Dendritic cell treated with granulocyte-macrophage colony-stimulating factor and Interleukin-4, amounts not matched to agents 40 ng/mL and 50 ng/mL, for 4 days (primary cell): ENCODE data around the gene MRGPRD.

Source experiments
- H3K27ac Mint-ChIP-seq: one replicate; pipeline ENCODE4 v1.8.0; 2022; ENCODE audit warnings: mild to moderate bottlenecking, mixed read lengths
- H3K27me3 Mint-ChIP-seq: one replicate; pipeline ENCODE4 v1.8.0; 2022; ENCODE audit warnings: mild to moderate bottlenecking, mixed read lengths
- H3K36me3 Mint-ChIP-seq: one replicate; pipeline ENCODE4 v1.8.0; 2022; ENCODE audit warnings: low read depth, mixed read lengths
- H3K4me1 Mint-ChIP-seq: one replicate; pipeline ENCODE4 v1.8.0; 2022; ENCODE audit warnings: low read depth, mixed read lengths
- H3K4me3 Mint-ChIP-seq: one replicate; pipeline ENCODE4 v1.8.0; 2022; ENCODE audit warnings: mild to moderate bottlenecking, moderate library complexity, mixed read lengths
- H3K9me3 Mint-ChIP-seq: one replicate; pipeline ENCODE4 v1.8.0; 2022; ENCODE audit warnings: mixed read lengths
- intact Hi-C: fragments of 100-400 bp; cut with micrococcal nuclease; formaldehyde crosslinking; loops from one replicate; pipeline ENCODE4 v1.15.0; 2022

The MRGPRD gene

DNA sequence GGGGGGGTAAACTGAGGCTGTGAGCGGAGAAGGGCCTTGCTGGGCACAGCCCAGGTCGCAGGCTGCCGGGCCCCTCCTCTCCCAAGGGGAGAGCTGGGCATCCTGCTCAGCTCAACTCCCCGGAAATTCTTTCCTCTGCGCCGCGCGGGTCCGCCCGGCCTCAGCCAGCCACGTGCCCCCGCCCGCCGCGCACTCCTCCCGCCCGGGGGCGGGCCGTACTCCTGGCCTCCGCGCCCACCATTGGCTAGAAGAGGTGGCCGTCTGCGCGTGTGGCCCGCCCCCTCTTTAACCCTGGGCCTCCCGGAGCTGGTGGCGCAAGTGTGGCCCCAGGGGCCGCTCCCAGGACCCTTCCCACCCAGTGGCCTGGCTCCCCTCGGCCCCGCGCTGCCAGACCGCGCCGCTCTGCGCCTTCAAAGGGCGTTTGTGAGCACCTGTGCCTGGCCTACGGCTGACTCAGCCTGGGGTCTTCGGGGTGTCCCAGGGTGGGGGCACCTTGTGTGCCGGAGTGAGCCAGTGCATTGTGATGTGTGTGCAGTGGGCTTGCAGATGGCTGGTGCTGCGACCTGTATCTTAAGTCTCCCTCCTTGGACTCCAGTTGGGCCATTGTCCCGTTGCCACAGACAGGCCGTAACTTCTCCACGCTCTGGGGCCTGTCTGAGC, 30.3 kb upstream of the MRGPRD start:
- H3K4me1 Mint-ChIP-seq: peaks cover 50% of the 10 kb centered on the region
- no peaks in the 10 kb centered on the region for H3K36me3 Mint-ChIP-seq
- intact Hi-C loops: no loop called here
- no peak overlapping the region for H3K27ac Mint-ChIP-seq
- peaks cover 71% of the 10 kb centered on the region for H3K27me3 Mint-ChIP-seq
- no peaks in the 10 kb centered on the region for H3K9me3 Mint-ChIP-seq
- H3K4me3 Mint-ChIP-seq: peak overlapping the region; percentile 18

DNA sequence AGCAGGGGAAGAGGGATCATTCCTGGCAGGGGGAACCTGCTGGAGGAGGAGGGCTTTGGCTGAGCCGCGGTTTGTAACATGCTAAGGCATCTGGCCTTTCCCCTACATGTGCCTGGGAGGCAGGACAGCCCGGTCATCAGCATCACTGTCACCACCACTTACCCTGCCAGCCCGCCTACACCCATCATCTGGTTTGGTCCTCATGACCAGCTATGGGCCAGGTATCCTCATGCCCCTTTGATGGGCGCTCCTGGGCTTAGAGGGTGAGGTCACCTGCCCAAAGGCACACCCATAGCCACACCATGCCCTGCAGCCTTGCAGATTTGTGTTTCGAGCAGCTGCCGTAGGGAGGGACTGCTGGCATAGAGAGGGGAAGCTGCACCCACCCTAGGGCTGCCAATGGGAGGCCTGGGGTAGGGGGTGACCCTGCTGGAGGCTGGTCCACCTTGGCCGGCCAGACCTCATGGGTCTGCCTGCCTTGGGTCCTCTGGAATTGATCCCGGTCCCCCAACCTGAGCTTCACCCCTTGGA, 29.6 kb upstream of the MRGPRD start:
- Mint-ChIP-seq H3K4me3 (no peak overlapping the region), H3K27me3 (peaks cover 77% of the 10 kb centered on the region), H3K4me1 (peaks cover 50% of the 10 kb centered on the region), H3K27ac (no peak overlapping the region), H3K9me3 (no peaks in the 10 kb centered on the region), H3K36me3 (no peaks in the 10 kb centered on the region)
- intact Hi-C loops: no loop called here

DNA sequence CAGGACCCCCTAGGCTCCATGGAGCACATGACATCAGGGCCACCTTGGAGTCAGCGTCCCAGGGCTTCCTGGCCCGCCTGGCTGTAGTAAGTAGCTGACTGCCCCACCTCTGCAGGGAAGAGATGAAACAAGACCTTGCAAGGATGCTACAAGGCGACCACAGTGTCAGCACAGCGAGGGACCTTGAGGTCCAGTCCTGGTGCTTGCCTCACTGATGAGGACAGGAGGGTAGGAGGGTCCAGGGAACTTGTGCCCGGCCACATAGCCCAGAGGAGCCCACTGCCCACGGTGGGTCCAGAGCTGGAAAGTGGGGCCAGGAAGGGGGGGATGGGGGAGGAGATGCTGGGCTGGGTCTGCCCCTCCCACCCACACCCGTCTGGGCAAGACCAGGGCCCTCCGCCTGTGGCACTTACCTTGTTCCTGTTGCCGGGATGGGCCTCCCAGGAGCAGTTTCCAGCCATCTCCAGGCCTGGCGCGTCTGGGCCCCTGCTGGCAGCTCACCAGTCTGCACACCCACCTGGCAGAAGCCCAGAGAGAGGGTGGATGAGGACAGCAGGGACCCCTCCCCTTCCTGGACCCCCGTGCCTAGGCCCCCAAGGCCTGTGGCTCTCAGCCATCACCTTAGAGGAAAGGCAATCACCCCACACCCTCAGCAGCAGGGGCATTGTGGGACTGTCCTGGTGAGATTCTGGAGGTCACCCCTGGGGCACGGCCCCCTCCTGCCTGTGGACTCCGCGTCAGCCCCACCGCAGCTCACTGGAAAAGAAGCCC, 28.8 kb upstream of the MRGPRD start:
- Mint-ChIP-seq H3K27me3 (peaks cover 73% of the 10 kb centered on the region), H3K36me3 (no peaks in the 10 kb centered on the region), H3K9me3 (no peaks in the 10 kb centered on the region), H3K4me1 (peaks cover 50% of the 10 kb centered on the region), H3K4me3 (no peak overlapping the region), H3K27ac (no peak overlapping the region)
- intact Hi-C loops: no loop called here

DNA sequence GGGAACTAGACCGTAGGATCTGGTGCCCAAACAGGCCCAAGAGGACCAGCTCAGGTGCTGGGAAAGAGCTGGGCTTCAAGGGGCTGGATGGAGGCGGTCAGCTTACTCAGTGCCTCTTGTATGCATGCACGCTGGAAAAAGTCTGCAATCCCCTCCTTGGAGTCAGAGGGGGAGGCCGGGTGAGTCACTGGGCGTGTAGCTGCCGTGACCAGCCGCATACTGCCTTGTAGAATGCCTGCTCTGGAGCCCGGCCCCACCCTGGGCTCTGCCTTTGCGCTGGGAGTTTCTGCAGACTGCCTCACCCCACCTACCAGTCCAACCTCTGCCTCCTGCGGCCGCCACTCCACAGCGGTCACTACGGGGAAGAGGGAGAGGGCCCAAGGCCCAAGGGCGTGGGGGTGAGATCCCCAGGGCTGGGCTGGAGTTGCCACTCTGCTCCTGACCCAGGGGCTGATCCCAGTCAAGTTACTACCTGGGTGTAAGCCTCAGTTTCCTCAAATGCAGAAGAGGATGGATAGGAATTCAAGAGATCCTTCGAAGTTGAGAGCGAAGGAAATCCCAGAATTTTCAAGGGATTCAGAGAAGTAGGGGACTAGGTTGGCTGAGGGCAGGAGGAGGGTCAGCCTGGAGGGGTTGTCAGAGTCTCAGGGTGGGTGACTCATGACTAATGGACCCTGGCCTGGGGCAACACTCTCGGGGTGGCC, 28.1 kb upstream of the MRGPRD start:
- Mint-ChIP-seq H3K9me3 (no peaks in the 10 kb centered on the region), H3K27me3 (peaks cover 68% of the 10 kb centered on the region), H3K4me3 (no peak overlapping the region), H3K4me1 (peaks cover 50% of the 10 kb centered on the region), H3K36me3 (no peaks in the 10 kb centered on the region), H3K27ac (peak overlapping the region; percentile 39)
- intact Hi-C loops: no loop called here

DNA sequence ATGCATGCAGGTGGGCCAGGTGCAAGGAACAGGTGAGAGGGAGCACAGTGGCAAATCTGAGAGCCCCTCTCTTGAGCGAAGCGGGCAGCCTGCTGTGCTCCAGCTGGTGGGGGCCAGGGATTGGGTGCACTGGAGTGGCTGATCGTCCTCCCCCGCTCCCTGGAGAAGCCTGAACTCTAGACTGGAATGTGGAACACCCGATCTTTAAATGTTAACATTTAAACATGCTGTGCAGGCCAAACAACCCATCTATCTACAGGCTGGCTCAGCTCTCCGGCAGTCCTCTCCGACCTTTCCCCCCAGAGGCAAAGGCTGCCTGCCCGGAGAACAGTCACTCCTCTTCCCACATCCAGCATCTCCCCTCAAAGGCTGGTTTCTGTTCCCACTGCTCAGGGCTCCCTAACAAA, 27.2 kb upstream of the MRGPRD start:
- H3K27me3 Mint-ChIP-seq: peaks cover 63% of the 10 kb centered on the region
- no peak overlapping the region for H3K27ac Mint-ChIP-seq
- H3K4me3 Mint-ChIP-seq: no peak overlapping the region
- H3K9me3 Mint-ChIP-seq: no peaks in the 10 kb centered on the region
- H3K4me1 Mint-ChIP-seq: peaks cover 44% of the 10 kb centered on the region
- intact Hi-C loops: no loop called here
- H3K36me3 Mint-ChIP-seq: no peaks in the 10 kb centered on the region

DNA sequence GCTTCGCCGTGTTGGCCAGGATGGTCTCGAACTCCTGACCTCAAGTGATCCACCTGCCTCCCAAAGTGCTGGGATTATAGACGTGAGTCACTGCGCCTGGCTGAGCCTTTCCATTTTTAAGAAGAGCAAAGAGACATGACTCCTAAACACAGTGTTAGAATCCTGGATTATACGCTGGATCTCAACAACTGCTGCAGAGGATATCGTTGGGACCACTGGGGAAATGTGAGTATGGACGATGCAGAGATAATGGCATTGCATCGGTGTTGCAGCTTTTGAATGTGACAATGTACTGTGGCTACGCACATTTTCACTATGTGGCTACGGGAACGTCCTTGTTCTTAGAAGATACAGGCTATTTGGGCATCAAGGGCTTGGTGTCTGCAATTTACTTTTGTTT, 26.0 kb upstream of the MRGPRD start:
- Mint-ChIP-seq H3K4me1 (peaks cover 32% of the 10 kb centered on the region), H3K4me3 (no peak overlapping the region), H3K27me3 (peaks cover 53% of the 10 kb centered on the region), H3K9me3 (no peaks in the 10 kb centered on the region), H3K36me3 (no peaks in the 10 kb centered on the region), H3K27ac (no peak overlapping the region)
- intact Hi-C loops: no loop called here

DNA sequence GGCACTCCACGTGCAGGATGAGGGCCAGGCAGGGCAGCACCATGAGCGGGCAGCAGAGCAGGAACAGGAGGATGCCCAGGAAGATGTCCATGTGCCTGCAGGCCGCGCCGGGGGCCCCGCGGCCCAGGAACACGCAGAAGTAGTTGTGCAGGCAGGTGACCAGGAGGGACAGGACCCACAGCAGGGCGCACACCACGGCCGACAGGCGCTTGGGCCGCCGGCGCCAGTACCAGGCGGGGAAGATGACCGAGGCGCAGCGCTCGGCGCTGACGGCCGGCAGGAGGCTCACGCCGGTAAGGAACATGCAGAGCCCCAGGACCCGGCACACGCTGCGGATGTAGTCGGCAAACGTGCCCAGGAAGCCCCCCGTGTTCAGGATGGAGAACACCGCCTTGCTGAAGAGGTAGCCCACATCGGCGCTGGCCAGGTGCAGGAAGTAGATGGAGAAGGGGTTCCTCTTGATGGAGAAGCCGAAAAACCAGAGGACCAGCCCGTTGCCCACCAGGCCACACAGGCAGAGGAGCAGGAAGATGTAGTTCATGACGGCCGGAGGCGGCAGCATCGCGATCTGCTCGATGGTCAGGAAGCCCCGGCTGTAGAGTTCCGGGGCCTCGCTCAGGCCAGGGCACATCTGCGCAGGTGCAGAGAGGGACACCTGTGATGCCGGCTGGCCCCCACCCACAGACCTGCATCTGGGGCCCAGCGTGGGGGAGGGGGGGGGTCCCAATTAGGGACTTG, 25.0 kb upstream of the MRGPRD start:
- Mint-ChIP-seq H3K4me1 (peaks cover 26% of the 10 kb centered on the region), H3K27ac (no peak overlapping the region), H3K4me3 (no peak overlapping the region), H3K27me3 (peaks cover 47% of the 10 kb centered on the region), H3K36me3 (no peaks in the 10 kb centered on the region), H3K9me3 (no peaks in the 10 kb centered on the region)
- intact Hi-C loops: no loop called here

DNA sequence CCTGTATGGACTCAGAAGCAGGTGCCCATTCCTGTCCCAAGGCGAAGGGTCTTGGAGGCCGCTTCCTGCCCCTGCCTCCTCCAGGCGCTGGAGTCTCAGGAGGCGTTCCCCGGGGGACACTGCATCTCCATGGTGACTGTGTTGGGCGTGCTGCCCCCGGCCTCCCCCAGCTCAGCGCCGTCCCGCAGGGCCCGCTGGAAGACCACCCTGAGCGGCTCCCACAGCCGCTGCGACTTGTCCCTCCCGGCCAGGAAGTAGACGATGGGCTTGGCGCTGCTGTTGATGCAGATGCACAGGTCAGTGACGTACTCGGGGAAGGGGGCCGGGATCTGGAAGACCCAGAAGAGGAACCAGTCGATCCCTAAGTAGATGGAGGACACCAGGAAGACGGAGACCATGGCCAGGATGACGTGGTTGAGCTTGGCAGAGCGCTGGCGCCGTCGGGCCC, 24.4 kb upstream of the MRGPRD start:
- Mint-ChIP-seq H3K4me3 (no peak overlapping the region), H3K9me3 (no peaks in the 10 kb centered on the region), H3K27me3 (peaks cover 42% of the 10 kb centered on the region), H3K36me3 (no peaks in the 10 kb centered on the region), H3K27ac (no peak overlapping the region), H3K4me1 (peaks cover 20% of the 10 kb centered on the region)
- intact Hi-C loops: no loop called here

DNA sequence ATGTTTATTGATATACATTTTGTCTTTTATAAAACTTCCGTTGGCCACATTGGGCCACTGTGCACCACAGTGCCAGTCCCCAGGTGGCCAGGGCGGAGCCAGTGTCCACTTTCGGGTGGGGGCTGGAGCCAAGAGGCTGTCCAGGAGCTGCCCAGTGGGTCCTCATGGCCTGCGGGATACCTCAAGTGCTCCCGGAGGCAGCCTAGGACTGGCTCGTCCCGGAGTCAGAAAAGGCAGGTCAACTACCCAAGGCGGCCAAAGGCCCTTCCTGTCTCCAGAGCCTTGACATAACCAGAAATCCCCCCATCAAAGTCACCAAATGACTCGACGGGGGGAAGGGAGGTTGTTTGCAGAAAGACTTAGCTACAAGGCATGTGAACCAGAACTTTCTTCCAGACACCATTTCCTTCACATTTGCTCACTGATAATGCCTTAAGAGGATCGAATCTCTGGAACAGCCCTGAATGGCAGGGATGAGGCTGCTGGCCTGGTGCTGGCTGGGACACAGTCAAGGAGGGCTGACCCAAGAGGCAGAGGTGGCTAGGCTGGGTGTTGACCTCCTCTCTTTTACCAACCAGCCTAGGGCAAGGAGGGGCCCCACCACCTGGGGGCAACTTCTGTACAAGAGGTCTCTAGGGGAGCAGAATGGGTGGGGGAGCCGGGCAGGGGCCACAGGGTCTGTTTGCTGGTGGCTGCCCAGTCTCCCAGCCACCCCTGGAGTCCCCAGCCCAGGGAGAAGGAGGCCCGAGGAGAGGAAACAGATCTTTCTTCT, 23.8 kb upstream of the MRGPRD start:
- Mint-ChIP-seq H3K9me3 (no peaks in the 10 kb centered on the region), H3K4me3 (no peak overlapping the region), H3K36me3 (no peaks in the 10 kb centered on the region), H3K27ac (no peak overlapping the region), H3K4me1 (peaks cover 15% of the 10 kb centered on the region), H3K27me3 (peaks cover 38% of the 10 kb centered on the region)
- intact Hi-C loops: no loop called here

DNA sequence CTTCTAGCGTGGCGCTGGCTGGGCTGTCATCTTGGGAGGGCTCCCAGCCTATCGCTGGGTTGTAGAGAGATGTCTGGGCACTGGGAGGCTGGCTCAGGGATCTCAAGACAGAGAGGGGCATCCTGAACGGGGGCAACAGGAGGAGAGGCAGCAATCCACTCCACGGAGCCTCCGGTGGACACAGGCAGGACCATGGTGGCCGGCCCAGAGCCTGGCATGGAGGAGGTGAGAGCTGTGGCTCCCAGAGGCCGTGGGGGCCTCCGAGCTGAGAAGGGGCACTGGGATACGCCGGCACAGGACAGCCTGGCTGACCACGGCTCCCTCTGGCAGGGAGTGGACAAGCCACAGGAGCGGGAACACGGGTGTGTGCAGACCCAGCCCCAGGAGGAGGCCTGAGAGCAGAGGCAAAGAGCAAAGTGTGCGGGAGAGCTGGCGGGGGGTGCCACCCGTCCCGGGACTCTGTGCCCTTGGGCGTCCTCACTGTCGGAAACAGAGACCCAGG, 23.1 kb upstream of the MRGPRD start:
- H3K27ac Mint-ChIP-seq: no peak overlapping the region
- intact Hi-C loops: no loop called here
- peaks cover 42% of the 10 kb centered on the region for H3K27me3 Mint-ChIP-seq
- H3K4me3 Mint-ChIP-seq: no peak overlapping the region
- H3K4me1 Mint-ChIP-seq: peaks cover 11% of the 10 kb centered on the region
- no peaks in the 10 kb centered on the region for H3K36me3 Mint-ChIP-seq
- no peaks in the 10 kb centered on the region for H3K9me3 Mint-ChIP-seq

DNA sequence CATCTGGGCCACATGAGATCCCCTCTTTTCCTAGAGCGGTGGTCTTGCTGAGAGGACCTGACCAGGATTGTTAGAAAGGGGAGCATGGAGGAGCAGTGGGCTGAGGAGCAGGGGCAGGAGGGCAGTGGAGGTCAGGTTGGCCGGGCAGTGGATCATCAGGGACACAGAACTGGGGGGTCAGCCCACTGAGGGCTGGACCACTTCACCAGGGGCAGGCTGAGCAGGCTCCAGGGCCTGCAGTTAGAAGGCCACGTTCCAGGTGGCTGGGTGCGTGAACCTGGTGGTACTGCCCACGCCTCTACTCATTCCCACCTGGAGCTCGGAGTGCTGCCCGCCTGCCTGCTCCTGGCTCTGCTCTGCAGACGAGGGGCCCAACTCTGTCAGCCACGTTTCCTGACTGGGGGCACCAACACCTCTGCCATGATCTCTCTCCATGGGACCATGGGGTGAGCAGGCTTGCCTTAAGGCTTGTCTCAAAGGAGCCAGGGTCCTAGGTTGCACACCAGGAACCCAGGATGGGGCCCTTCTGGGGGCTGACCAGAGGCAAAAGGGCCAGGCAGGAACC, 22.6 kb upstream of the MRGPRD start:
- Mint-ChIP-seq H3K27me3 (peaks cover 41% of the 10 kb centered on the region), H3K4me1 (peaks cover 5% of the 10 kb centered on the region)
- intact Hi-C loops: no loop called here

DNA sequence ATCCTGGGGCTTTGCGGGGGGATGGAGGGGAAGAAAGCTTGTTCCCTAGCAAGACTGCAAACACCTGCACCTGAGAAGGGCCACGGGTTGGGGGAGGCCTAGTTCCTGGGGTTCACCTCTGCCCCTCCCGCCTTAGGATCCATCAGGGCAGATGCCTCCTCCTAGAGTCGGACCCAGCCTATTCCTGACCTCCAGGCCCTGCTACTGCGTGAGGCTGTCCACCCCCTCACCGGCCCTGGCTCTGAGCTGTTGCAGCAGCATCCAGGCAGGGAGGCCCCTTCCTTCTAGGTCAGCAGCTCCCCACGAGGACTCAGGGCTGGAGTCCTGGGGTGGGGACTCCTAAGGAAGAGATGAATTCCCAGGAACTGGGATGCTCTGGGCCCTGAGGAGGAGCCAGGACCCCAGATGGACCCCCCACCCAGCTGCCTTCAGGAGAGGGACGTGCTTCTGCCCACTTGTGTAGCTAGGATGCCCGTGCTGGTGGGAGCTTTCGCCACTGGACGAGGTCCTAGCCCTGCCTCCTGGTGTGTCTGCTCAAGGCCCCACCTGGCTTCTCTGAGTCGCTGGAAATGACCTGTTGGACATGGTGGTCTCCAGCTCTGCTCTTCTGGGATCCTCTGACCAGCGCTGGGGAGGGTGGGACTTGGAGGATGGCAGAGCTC, 21.9 kb upstream of the MRGPRD start:
- H3K4me1 Mint-ChIP-seq: no peaks in the 10 kb centered on the region
- no peak overlapping the region for H3K4me3 Mint-ChIP-seq
- no peaks in the 10 kb centered on the region for H3K36me3 Mint-ChIP-seq
- H3K27me3 Mint-ChIP-seq: peaks cover 34% of the 10 kb centered on the region
- no peak overlapping the region for H3K27ac Mint-ChIP-seq
- intact Hi-C loops: no loop called here
- no peaks in the 10 kb centered on the region for H3K9me3 Mint-ChIP-seq

More for the DNA sequence above, 22.6 kb upstream of the MRGPRD start:
- Mint-ChIP-seq H3K36me3 (no peaks in the 10 kb centered on the region), H3K4me3 (no peak overlapping the region), H3K9me3 (no peaks in the 10 kb centered on the region), H3K27ac (no peak overlapping the region)
